ENCODE data around the gene RAB41. TPM values are rescaled to one million over a fixed set of nuclear protein-coding genes. Genes with fewer than 3 reads are reported as not detected.
"Not testable (repeated sequence)": the region's sequence is repeated elsewhere in the genome, so short reads cannot be mapped to it uniquely, and the experiment has no call there.

Gene RAB41
- not detected for total RNA-seq

- TF ChIP-seq CTCF (IDR thresholded peaks at IDR 0.05), result no peak
- ATAC-seq (ENCODE audit: low FRiP score) (no peak), DNase-seq (ENCODE audit: low spot score) (no peak)
These were observed at the start of gene RAB41 for GRCh38 chrX:70281951-70282350. Gene RAB41, plus strand, starts transcription at chrX:70282172. Its CDS starts 46 bp downstream, at chrX:70282218.

- ATAC-seq (ENCODE audit: low FRiP score) (no peak), DNase-seq (ENCODE audit: low spot score) (no peak)
- TF ChIP-seq CTCF (IDR thresholded peaks at IDR 0.05), result no peak
These were observed 47.6 kb upstream of the RAB41 start, which contains the start of gene AWAT1 for GRCh38 chrX:70234355-70234754. Gene AWAT1, plus strand, starts transcription at chrX:70234655. Its CDS starts 41 bp downstream, at chrX:70234696.

- ATAC-seq (ENCODE audit: low FRiP score) (no peak), DNase-seq (ENCODE audit: low spot score) (no peak)
- TF ChIP-seq CTCF (IDR thresholded peaks at IDR 0.05), result no peak
These were observed 41.2 kb upstream of the RAB41 start for GRCh38 chrX:70240751-70241150.

DNA sequence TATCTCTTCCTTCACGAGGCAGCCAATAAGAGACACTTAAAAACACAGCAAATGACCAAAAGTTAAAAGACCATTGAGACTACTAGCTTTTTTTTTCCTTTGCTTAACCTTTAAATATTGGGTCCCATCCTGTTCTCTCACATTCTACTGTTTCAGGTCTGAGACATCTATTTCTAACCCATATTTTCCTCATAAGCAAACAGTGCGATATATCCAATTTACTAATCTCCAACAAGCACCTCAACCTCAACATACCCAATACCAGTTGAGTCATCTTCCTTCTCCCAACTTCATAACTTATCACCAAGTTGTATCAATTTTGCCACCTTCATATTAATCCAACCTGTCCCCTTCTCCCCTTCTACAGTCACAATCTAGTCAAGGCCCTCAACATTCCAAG lies 40.5 kb upstream of the RAB41 start:
- ATAC-seq (ENCODE audit: low FRiP score) (no peak), DNase-seq (ENCODE audit: low spot score) (no peak)
- TF ChIP-seq CTCF (IDR thresholded peaks at IDR 0.05), result no peak

- ATAC-seq (ENCODE audit: low FRiP score); DNase-seq (ENCODE audit: low spot score): not testable (repeated sequence)
These were observed 38.4 kb upstream of the RAB41 start for GRCh38 chrX:70243601-70244000.

DNA sequence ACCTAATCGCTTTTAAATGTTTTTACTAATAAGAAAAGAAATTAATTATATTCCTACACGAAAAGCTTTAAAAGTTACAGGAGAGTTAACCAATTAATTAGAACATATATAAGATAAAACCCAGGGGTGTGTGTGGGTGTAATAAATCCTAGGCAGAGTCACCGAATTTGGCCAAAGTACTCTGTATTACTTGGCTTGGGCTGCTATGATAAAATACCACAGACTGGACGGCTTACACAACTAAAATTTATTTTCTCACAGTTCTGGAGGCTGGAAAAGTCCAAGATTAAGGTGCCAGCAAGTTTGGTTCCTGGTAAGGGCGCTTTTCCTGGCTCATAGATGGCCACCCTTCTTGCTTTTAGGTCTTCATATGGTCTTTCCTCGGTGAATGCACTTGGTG lies 37.1 kb upstream of the RAB41 start:
- no peak for ATAC-seq (ENCODE audit: low FRiP score)
- no peak for TF ChIP-seq CTCF (IDR thresholded peaks at IDR 0.05)
- DNase-seq (ENCODE audit: low spot score), result no peak

- TF ChIP-seq CTCF (IDR thresholded peaks at IDR 0.05), result no peak
- no peak for DNase-seq (ENCODE audit: low spot score)
- no peak for ATAC-seq (ENCODE audit: low FRiP score)
These were observed 34.7 kb upstream of the RAB41 start for GRCh38 chrX:70247252-70247651.

GRCh38 chrX:70252491-70252890 lies 29.5 kb upstream of the RAB41 start:
- DNase-seq (ENCODE audit: low spot score) (no peak), ATAC-seq (ENCODE audit: low FRiP score) (no peak)
- no peak for TF ChIP-seq CTCF (IDR thresholded peaks at IDR 0.05)
